CMK (cell line): Measurements from ENCODE around the gene TGFB2.

Experiments
- DNase-seq: peaks from one replicate; pipeline ENCODE4 v3.0.0-alpha.2; 2010; ENCODE audit warnings: low read depth

Gene TGFB2

GRCh38 chr1:218332416-218332815, 12.7 kb upstream of the TGFB2 start:
- DNase-seq: no peak

- no peak for DNase-seq
Measured at GRCh38 chr1:218336328-218336727, 8.8 kb upstream of the TGFB2 start.

GRCh38 chr1:218339267-218339831, 5.8 kb upstream of the TGFB2 start:
- no peak for DNase-seq

- no peak for DNase-seq
Measured at GRCh38 chr1:218341325-218341724, 3.8 kb upstream of the TGFB2 start.

- DNase-seq: no peak
Measured at GRCh38 chr1:218342091-218342490, 3.0 kb upstream of the TGFB2 start.

- DNase-seq: no peak
Measured at GRCh38 chr1:218345673-218346390, 696 bp downstream of the TGFB2 start.

- DNase-seq: no peak
Measured at GRCh38 chr1:218346391-218347204, 1.5 kb downstream of the TGFB2 start.

GRCh38 chr1:218347336-218347722, 2.2 kb downstream of the TGFB2 start:
- no peak for DNase-seq

- no peak for DNase-seq
Measured at GRCh38 chr1:218347723-218348627, 2.8 kb downstream of the TGFB2 start.

- DNase-seq: no peak
Measured at GRCh38 chr1:218348628-218349071, 3.5 kb downstream of the TGFB2 start.

- DNase-seq: no peak
Measured at GRCh38 chr1:218349348-218350034, 4.4 kb downstream of the TGFB2 start.

GRCh38 chr1:218350035-218350525, 4.9 kb downstream of the TGFB2 start:
- no peak for DNase-seq

GRCh38 chr1:218350801-218351266, 5.7 kb downstream of the TGFB2 start:
- no peak for DNase-seq

- DNase-seq: no peak
Measured at GRCh38 chr1:218351391-218352074, 6.4 kb downstream of the TGFB2 start.

- DNase-seq: no peak
Measured at GRCh38 chr1:218352075-218352438, 6.9 kb downstream of the TGFB2 start.

GRCh38 chr1:218353656-218354055, 8.5 kb downstream of the TGFB2 start:
- no peak for DNase-seq

GRCh38 chr1:218355278-218355677, 10.1 kb downstream of the TGFB2 start:
- no peak for DNase-seq

- DNase-seq: no peak
Measured at GRCh38 chr1:218357211-218357892, 12.2 kb downstream of the TGFB2 start.

- DNase-seq: no peak
Measured at GRCh38 chr1:218357893-218358232, 12.7 kb downstream of the TGFB2 start.
